Measurements from ENCODE around the gene MESD. TPM values are rescaled to one million over a fixed set of nuclear protein-coding genes. Genes with fewer than 3 reads are reported as not detected.

Gene MESD
- total RNA-seq, 5 donors from 2014 or later (not counting 1 experiment from before 2014, with no cell fraction given), result 17.7 to 32.8 (median 30.7) TPM

GRCh38 chr15:80934761-80935221 is 54.8 kb downstream of the MESD start:
- H3K27me3 Mint-ChIP-seq, result no peaks in the 10 kb centered on the region
- no peaks in the 10 kb centered on the region for H3K27me3 ChIP-seq (replicated peaks in 1 of 2; ENCODE audit: control insufficient read depth in 2 of 2, extremely low read depth in 1 of 2, insufficient read depth in 2 of 2, low read length in 1 of 2)
- DNase-seq, result no peak
- peaks cover 0 to 2% (median 0%) of the 10 kb centered on the region in 3 donors for H3K4me1 Mint-ChIP-seq
- no peak for ATAC-seq (replicated peaks in 1 of 4)
- H3K9me3 ChIP-seq, result no peaks in the 10 kb centered on the region
- POLR2A ChIA-PET, result no interaction called here
- H3K9me3 Mint-ChIP-seq, result no peaks in the 10 kb centered on the region
- CTCF ChIA-PET, result no interaction called here
- H3K36me3 ChIP-seq (ENCODE audit: control insufficient read depth in 2 of 2, extremely low read depth in 1 of 2, insufficient read depth in 1 of 2, low read length in 1 of 2), result peaks cover 0 to 11% of the 10 kb centered on the region in 2 donors
- peaks cover 31% of the 10 kb centered on the region for H3K36me3 Mint-ChIP-seq
- no peak overlapping the region for H3K4me3 Mint-ChIP-seq
- H3K27ac Mint-ChIP-seq, result no peak overlapping the region
- H3K4me1 ChIP-seq (ENCODE audit: control insufficient read depth in 1 of 2, extremely low read depth in 1 of 2, insufficient read depth in 2 of 2, low read length in 2 of 2), result no peaks in the 10 kb centered on the region
- no peak overlapping the region for H3K27ac ChIP-seq (ENCODE audit: low read length)
- 94% methylated on average over 3 of the region's 3 CpGs for WGBS (ENCODE audit: insufficient coverage)
- H3K4me3 ChIP-seq (ENCODE audit: control insufficient read depth in 1 of 2, extremely low read depth in 1 of 2, low read length in 1 of 2), result no peak overlapping the region

- no peak overlapping the region for H3K27ac Mint-ChIP-seq
- ATAC-seq (replicated peaks in 1 of 4) (no peak), DNase-seq (no peak)
- WGBS (ENCODE audit: insufficient coverage), result 99% methylated on average over 9 of the region's 15 CpGs
- no peak overlapping the region for H3K27ac ChIP-seq (ENCODE audit: low read length)
- no peaks in the 10 kb centered on the region for H3K27me3 ChIP-seq (replicated peaks in 1 of 2; ENCODE audit: control insufficient read depth in 2 of 2, extremely low read depth in 1 of 2, insufficient read depth in 2 of 2, low read length in 1 of 2)
- no peaks in the 10 kb centered on the region for H3K9me3 ChIP-seq
- H3K4me1 Mint-ChIP-seq, result peaks cover 0 to 2% (median under 1%) of the 10 kb centered on the region in 3 donors
- no peak overlapping the region for H3K4me3 Mint-ChIP-seq
- no peak overlapping the region for H3K4me3 ChIP-seq (ENCODE audit: control insufficient read depth in 1 of 2, extremely low read depth in 1 of 2, low read length in 1 of 2)
- H3K27me3 Mint-ChIP-seq, result no peaks in the 10 kb centered on the region
- peaks cover 0 to 7% of the 10 kb centered on the region in 2 donors for H3K36me3 ChIP-seq (ENCODE audit: control insufficient read depth in 2 of 2, extremely low read depth in 1 of 2, insufficient read depth in 1 of 2, low read length in 1 of 2)
- H3K36me3 Mint-ChIP-seq, result peaks cover 39% of the 10 kb centered on the region
- ChIA-PET POLR2A (no interaction called here), CTCF (no interaction called here)
- H3K4me1 ChIP-seq (ENCODE audit: control insufficient read depth in 1 of 2, extremely low read depth in 1 of 2, insufficient read depth in 2 of 2, low read length in 2 of 2), result no peaks in the 10 kb centered on the region
- no peaks in the 10 kb centered on the region for H3K9me3 Mint-ChIP-seq
Observed at GRCh38 chr15:80932989-80933388, 56.6 kb downstream of the MESD start.

GRCh38 chr15:80932513-80932815 is 57.2 kb downstream of the MESD start:
- DNase-seq, result no peak
- Histone ChIP-seq H3K4me1 (ENCODE audit: control insufficient read depth in 1 of 2, extremely low read depth in 1 of 2, insufficient read depth in 2 of 2, low read length in 2 of 2) (no peaks in the 10 kb centered on the region), H3K9me3 (no peaks in the 10 kb centered on the region), H3K27ac (ENCODE audit: low read length) (no peak overlapping the region), H3K27me3 (replicated peaks in 1 of 2; ENCODE audit: control insufficient read depth in 2 of 2, extremely low read depth in 1 of 2, insufficient read depth in 2 of 2, low read length in 1 of 2) (no peaks in the 10 kb centered on the region), H3K36me3 (ENCODE audit: control insufficient read depth in 2 of 2, extremely low read depth in 1 of 2, insufficient read depth in 1 of 2, low read length in 1 of 2) (peaks cover 0 to 7% of the 10 kb centered on the region in 2 donors), H3K4me3 (ENCODE audit: control insufficient read depth in 1 of 2, extremely low read depth in 1 of 2, low read length in 1 of 2) (no peak overlapping the region)
- ChIA-PET CTCF (no interaction called here), POLR2A (no interaction called here)
- H3K9me3 Mint-ChIP-seq, result no peaks in the 10 kb centered on the region
- ATAC-seq (replicated peaks in 1 of 4), result no peak
- H3K4me3 Mint-ChIP-seq, result no peak overlapping the region
- H3K4me1 Mint-ChIP-seq, result peaks cover 0 to 6% (median 2%) of the 10 kb centered on the region in 3 donors
- no peaks in the 10 kb centered on the region for H3K27me3 Mint-ChIP-seq
- peaks cover 34% of the 10 kb centered on the region for H3K36me3 Mint-ChIP-seq
- 91% methylated on average over 1 of the region's 5 CpGs for WGBS (ENCODE audit: insufficient coverage)
- H3K27ac Mint-ChIP-seq, result no peak overlapping the region

GRCh38 chr15:80931721-80932512 is 57.7 kb downstream of the MESD start:
- no peak for ATAC-seq (replicated peaks in 1 of 4)
- Mint-ChIP-seq H3K4me3 (no peak overlapping the region), H3K9me3 (no peaks in the 10 kb centered on the region), H3K27me3 (no peaks in the 10 kb centered on the region), H3K36me3 (peaks cover 32% of the 10 kb centered on the region), H3K4me1 (peaks cover 0 to 6% (median 2%) of the 10 kb centered on the region in 3 donors), H3K27ac (no peak overlapping the region)
- no peak for DNase-seq
- CTCF ChIA-PET, result no interaction called here
- H3K4me1 ChIP-seq (ENCODE audit: control insufficient read depth in 1 of 2, extremely low read depth in 1 of 2, insufficient read depth in 2 of 2, low read length in 2 of 2), result no peaks in the 10 kb centered on the region
- no peaks in the 10 kb centered on the region for H3K27me3 ChIP-seq (replicated peaks in 1 of 2; ENCODE audit: control insufficient read depth in 2 of 2, extremely low read depth in 1 of 2, insufficient read depth in 2 of 2, low read length in 1 of 2)
- no peak overlapping the region for H3K27ac ChIP-seq (ENCODE audit: low read length)
- H3K4me3 ChIP-seq (ENCODE audit: control insufficient read depth in 1 of 2, extremely low read depth in 1 of 2, low read length in 1 of 2), result no peak overlapping the region
- 97% methylated on average over 19 of the region's 20 CpGs for WGBS (ENCODE audit: insufficient coverage)
- H3K9me3 ChIP-seq, result no peaks in the 10 kb centered on the region
- POLR2A ChIA-PET, result no interaction called here
- H3K36me3 ChIP-seq (ENCODE audit: control insufficient read depth in 2 of 2, extremely low read depth in 1 of 2, insufficient read depth in 1 of 2, low read length in 1 of 2), result peaks cover 0 to 5% of the 10 kb centered on the region in 2 donors

- no peaks in the 10 kb centered on the region for H3K9me3 Mint-ChIP-seq
- peaks cover 0 to 6% (median 2%) of the 10 kb centered on the region in 3 donors for H3K4me1 Mint-ChIP-seq
- no peaks in the 10 kb centered on the region for H3K27me3 Mint-ChIP-seq
- no CpG with 5 or more reads among the region's 2 CpGs for WGBS (ENCODE audit: insufficient coverage)
- Histone ChIP-seq H3K27ac (ENCODE audit: low read length) (no peak overlapping the region), H3K9me3 (no peaks in the 10 kb centered on the region), H3K4me1 (ENCODE audit: control insufficient read depth in 1 of 2, extremely low read depth in 1 of 2, insufficient read depth in 2 of 2, low read length in 2 of 2) (no peaks in the 10 kb centered on the region), H3K36me3 (ENCODE audit: control insufficient read depth in 2 of 2, extremely low read depth in 1 of 2, insufficient read depth in 1 of 2, low read length in 1 of 2) (peaks cover 0 to under 1% of the 10 kb centered on the region in 2 donors), H3K4me3 (ENCODE audit: control insufficient read depth in 1 of 2, extremely low read depth in 1 of 2, low read length in 1 of 2) (no peak overlapping the region), H3K27me3 (replicated peaks in 1 of 2; ENCODE audit: control insufficient read depth in 2 of 2, extremely low read depth in 1 of 2, insufficient read depth in 2 of 2, low read length in 1 of 2) (no peaks in the 10 kb centered on the region)
- no peak overlapping the region for H3K4me3 Mint-ChIP-seq
- peaks cover 24% of the 10 kb centered on the region for H3K36me3 Mint-ChIP-seq
- H3K27ac Mint-ChIP-seq, result no peak overlapping the region
- ChIA-PET CTCF (no interaction called here), POLR2A (no interaction called here)
- no peak for DNase-seq
- ATAC-seq (replicated peaks in 1 of 4), result no peak
Observed at GRCh38 chr15:80931191-80931590, 58.4 kb downstream of the MESD start.

GRCh38 chr15:80929689-80930088 is 59.9 kb downstream of the MESD start:
- Mint-ChIP-seq H3K36me3 (peaks cover 18% of the 10 kb centered on the region), H3K4me1 (peaks cover 0 to 6% (median under 1%) of the 10 kb centered on the region in 3 donors), H3K4me3 (no peak overlapping the region), H3K27me3 (no peaks in the 10 kb centered on the region), H3K9me3 (no peaks in the 10 kb centered on the region), H3K27ac (no peak overlapping the region)
- Histone ChIP-seq H3K9me3 (no peaks in the 10 kb centered on the region), H3K4me3 (ENCODE audit: control insufficient read depth in 1 of 2, extremely low read depth in 1 of 2, low read length in 1 of 2) (no peak overlapping the region), H3K27ac (ENCODE audit: low read length) (no peak overlapping the region), H3K27me3 (replicated peaks in 1 of 2; ENCODE audit: control insufficient read depth in 2 of 2, extremely low read depth in 1 of 2, insufficient read depth in 2 of 2, low read length in 1 of 2) (no peaks in the 10 kb centered on the region), H3K4me1 (ENCODE audit: control insufficient read depth in 1 of 2, extremely low read depth in 1 of 2, insufficient read depth in 2 of 2, low read length in 2 of 2) (no peaks in the 10 kb centered on the region), H3K36me3 (ENCODE audit: control insufficient read depth in 2 of 2, extremely low read depth in 1 of 2, insufficient read depth in 1 of 2, low read length in 1 of 2) (no peaks in the 10 kb centered on the region)
- ATAC-seq (replicated peaks in 1 of 4) (no peak), DNase-seq (no peak)
- CTCF ChIA-PET, result no interaction called here
- 88% methylated on average over 4 of the region's 4 CpGs for WGBS (ENCODE audit: insufficient coverage)
- POLR2A ChIA-PET, result no interaction called here
